ENCODE data around the gene DELE1. TPM values are rescaled to one million over a fixed set of nuclear protein-coding genes. Genes with fewer than 3 reads are reported as not detected.

DELE1 gene
- total RNA-seq, 1 donor from 2014 or later, result 93.5 TPM

DNA sequence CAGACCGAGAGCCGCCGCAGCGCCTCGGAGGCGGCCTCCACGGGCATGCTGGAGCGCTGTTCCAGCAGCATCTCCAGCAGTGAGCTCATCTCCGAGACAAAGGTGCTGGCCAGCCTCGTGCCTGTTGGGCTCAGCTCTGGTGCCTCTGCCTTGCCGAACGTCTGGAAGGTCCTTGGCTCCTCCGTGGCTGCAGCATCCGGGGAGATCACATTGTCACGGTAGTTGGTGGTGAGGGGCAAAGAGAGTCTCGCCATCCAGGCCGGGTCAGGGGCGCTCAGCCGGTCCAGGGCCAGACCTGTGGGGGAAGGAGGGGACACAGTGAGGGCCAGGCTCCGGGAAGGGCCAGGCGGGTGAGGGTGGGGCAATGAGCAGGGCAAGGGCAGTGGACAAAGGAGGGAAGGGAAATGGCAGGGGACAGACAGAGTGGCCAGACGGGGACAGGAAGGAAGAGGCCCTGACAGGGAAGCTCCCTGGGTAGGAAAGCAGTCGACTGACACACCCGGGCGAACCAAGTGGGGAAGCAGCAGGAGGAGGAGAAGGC lies 21.9 kb downstream of the DELE1 start:
- no peaks in the 10 kb centered on the region for H3K27me3 Mint-ChIP-seq (ENCODE audit: low read depth)
- peaks cover 14% of the 10 kb centered on the region for H3K4me1 Mint-ChIP-seq
- no peaks in the 10 kb centered on the region for H3K36me3 Mint-ChIP-seq (ENCODE audit: low read depth)
- TF ChIP-seq, protein P1, sequence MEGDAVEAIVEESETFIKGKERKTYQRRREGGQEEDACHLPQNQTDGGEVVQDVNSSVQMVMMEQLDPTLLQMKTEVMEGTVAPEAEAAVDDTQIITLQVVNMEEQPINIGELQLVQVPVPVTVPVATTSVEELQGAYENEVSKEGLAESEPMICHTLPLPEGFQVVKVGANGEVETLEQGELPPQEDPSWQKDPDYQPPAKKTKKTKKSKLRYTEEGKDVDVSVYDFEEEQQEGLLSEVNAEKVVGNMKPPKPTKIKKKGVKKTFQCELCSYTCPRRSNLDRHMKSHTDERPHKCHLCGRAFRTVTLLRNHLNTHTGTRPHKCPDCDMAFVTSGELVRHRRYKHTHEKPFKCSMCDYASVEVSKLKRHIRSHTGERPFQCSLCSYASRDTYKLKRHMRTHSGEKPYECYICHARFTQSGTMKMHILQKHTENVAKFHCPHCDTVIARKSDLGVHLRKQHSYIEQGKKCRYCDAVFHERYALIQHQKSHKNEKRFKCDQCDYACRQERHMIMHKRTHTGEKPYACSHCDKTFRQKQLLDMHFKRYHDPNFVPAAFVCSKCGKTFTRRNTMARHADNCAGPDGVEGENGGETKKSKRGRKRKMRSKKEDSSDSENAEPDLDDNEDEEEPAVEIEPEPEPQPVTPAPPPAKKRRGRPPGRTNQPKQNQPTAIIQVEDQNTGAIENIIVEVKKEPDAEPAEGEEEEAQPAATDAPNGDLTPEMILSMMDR (conservative IDR thresholded peaks at IDR 0.05), result no peak
- H3K9me3 Mint-ChIP-seq, result no peaks in the 10 kb centered on the region
- no peak overlapping the region for H3K4me3 Mint-ChIP-seq
- no peak for DNase-seq (ENCODE audit: low read depth, low spot score)
- H3K27ac Mint-ChIP-seq (ENCODE audit: unreplicated experiment), result peak overlapping the region; percentile 90

DNA sequence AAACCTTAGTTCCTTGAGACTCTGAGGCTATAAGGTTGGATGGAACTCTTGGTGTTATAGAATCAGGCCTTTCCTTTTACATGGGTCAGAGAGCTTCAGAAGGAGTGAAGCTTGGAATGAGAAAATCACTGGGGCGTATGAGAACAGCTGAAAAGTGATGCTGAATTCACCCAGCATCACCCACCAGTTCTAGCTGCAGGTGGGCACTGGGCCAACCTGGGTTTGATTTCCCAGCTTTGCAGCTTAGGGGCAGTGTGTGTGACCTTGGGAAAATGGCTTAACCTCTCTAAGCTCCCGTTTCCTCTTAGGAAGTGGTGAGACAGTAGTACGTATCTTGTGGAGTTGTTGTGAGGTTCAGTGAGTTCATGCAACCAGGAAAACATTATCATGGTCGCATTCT lies 23.6 kb downstream of the DELE1 start:
- Mint-ChIP-seq H3K36me3 (ENCODE audit: low read depth) (no peaks in the 10 kb centered on the region), H3K9me3 (no peaks in the 10 kb centered on the region), H3K4me1 (peaks cover 25% of the 10 kb centered on the region), H3K4me3 (no peak overlapping the region), H3K27me3 (ENCODE audit: low read depth) (no peaks in the 10 kb centered on the region), H3K27ac (ENCODE audit: unreplicated experiment) (no peak overlapping the region)
- no peak for DNase-seq (ENCODE audit: low read depth, low spot score)
- TF ChIP-seq, protein P1 (conservative IDR thresholded peaks at IDR 0.05), result no peak

DNA sequence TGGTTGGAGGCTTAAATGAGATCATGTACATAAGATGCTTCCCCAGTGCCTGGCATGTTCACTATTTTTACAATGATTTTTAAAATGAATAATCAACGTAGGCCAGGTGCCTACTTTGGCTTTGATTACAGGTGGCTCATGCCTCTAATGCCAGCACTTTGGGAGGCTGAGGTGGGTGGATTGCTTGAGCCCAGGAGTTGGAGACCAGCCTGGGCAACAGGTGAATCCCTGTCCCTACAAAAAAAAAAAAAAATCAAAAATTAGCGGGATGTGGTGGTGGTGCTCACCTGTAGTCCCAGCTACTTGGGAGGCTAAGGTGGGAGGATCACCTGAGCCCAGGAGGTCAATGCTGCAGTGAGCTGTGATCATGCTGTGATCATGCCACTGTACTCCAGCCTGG lies 25.1 kb downstream of the DELE1 start:
- DNase-seq (ENCODE audit: low read depth, low spot score), result no peak
- Mint-ChIP-seq H3K27ac (ENCODE audit: unreplicated experiment) (no peak overlapping the region), H3K9me3 (no peaks in the 10 kb centered on the region), H3K4me3 (no peak overlapping the region), H3K4me1 (peaks cover 29% of the 10 kb centered on the region), H3K36me3 (ENCODE audit: low read depth) (no peaks in the 10 kb centered on the region), H3K27me3 (ENCODE audit: low read depth) (no peaks in the 10 kb centered on the region)
- TF ChIP-seq, protein P1 (conservative IDR thresholded peaks at IDR 0.05), result no peak

DNA sequence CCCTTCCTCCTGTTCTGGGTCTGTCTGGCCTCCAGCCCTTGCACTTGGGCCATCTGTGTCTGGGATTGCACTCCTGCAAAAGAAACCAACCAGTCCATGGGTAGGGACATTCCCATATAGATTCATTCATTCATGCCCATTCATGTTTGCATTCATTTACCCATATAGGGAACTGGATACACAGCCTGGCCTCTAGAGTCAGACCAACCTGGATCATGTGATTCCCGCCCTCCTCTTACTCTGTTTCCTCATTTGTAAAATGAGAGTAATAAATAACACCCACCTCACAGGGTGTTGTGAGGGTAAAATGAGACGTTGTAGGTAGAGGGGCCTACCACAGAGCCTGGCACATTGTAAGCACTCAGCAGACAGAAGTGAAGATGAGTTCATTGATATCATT lies 25.8 kb downstream of the DELE1 start:
- Mint-ChIP-seq H3K4me1 (peaks cover 29% of the 10 kb centered on the region), H3K36me3 (ENCODE audit: low read depth) (no peaks in the 10 kb centered on the region), H3K27ac (ENCODE audit: unreplicated experiment) (no peak overlapping the region), H3K4me3 (no peak overlapping the region), H3K9me3 (no peaks in the 10 kb centered on the region), H3K27me3 (ENCODE audit: low read depth) (no peaks in the 10 kb centered on the region)
- TF ChIP-seq, protein P1 (conservative IDR thresholded peaks at IDR 0.05), result no peak
- DNase-seq (ENCODE audit: low read depth, low spot score), result no peak

DNA sequence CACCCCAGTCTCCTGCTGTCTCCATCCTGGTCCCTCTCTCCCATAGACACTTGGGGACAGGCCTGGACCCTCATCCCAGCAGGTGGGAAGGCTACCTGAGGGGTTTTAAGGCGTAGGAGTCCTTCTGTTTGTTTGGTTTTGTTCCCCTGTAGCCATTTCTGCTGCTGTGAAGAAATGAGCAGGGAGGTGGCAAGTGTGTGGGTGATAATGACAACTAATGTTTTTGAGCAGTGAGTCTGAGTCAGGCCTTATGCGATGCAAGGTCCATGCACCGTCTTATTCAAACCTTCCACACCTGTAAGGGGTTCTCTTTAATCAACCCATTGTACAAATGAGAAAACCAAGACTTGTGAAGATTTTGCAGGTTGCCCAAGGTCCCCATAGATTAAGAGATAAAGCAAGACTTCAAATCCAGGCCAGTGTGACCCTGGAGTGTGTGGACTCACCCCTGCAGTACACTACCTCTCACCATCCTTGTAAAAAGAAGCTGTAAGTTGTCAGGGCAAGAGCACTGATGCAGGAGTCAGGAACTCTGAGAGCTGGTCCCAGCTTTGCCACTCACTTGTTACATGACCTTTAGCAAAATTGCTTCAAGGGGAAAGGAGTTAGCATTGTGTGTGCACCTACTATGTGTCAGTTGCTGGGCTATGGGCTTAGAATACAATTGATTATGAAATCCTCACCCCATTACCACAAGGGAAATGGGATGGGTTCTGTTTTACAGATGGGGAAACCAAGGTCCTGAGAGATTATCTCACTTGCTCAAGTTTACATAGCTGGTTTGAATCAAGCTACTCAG lies 26.7 kb downstream of the DELE1 start:
- no peaks in the 10 kb centered on the region for H3K9me3 Mint-ChIP-seq
- no peak overlapping the region for H3K27ac Mint-ChIP-seq (ENCODE audit: unreplicated experiment)
- H3K36me3 Mint-ChIP-seq (ENCODE audit: low read depth), result no peaks in the 10 kb centered on the region
- no peak for DNase-seq (ENCODE audit: low read depth, low spot score)
- TF ChIP-seq, protein P1 (conservative IDR thresholded peaks at IDR 0.05), result no peak
- H3K4me3 Mint-ChIP-seq, result no peak overlapping the region
- H3K4me1 Mint-ChIP-seq, result peaks cover 27% of the 10 kb centered on the region
- H3K27me3 Mint-ChIP-seq (ENCODE audit: low read depth), result no peaks in the 10 kb centered on the region
